Activated CD8-positive, alpha-beta memory T cell treated with anti-CD3 and anti-CD28 coated beads for 1 hour (primary cell): Measurements from ENCODE around the gene DPP6.

Source experiments
- DNase-seq, 2 donors: peaks; one replicate each; pipeline ENCODE4 v3.0.0-alpha.2; 2020; ENCODE audit warnings: low read depth in 1 of 2; ENCODE audit errors: extremely low read depth in 1 of 2

Gene DPP6

DNA sequence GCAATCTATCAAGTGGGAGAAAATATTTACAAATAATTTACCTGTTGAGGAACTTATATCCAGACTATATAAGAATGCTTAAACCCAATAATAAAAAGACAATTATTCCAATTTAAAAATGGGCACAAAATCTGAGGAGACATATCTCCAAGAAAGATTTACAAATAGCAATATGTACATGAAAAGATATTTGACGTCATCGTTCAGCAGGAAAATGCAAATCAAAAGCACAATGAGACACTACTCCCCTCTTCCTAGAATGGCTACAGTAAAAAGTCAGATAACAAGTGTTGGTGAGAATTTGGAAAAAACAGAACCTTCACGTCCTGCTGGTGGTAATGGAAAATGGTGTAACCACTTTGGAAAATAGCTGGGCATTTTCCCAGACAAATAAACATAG is 457.0 kb downstream of the DPP6 start:
- no peak for DNase-seq

DNA sequence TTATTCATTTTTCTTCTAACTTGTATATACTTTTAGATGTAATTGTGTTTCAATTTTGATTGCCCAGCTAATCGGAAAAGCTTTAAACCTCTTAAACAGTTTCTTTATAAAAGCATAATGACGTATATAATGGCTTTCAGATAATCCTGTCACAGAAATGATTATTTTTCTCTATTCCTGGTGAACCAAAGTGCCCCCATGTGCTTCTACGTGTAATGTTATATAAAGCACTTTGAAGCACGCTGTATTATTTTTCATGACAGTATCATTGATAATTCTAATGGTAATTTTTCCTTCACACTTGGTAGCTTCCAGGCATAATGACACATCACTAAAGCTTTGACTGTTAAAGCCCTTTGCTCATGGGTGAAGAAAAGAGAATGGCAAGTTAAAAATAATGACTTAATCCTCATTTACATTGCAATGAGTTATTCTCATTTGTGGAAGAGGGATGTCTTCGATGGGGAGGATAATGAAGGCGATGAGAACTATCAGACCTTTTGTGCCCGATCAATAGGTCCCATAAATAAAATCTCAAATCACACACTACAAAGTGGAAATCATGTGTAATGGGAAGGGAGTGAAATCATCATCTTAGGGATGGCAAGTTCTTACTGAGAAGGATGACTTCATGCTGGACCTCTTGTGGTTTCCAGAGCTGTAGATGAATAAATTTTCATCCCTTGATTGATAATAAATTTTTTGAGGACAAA is 460.1 kb downstream of the DPP6 start:
- DNase-seq = no peak

DNA sequence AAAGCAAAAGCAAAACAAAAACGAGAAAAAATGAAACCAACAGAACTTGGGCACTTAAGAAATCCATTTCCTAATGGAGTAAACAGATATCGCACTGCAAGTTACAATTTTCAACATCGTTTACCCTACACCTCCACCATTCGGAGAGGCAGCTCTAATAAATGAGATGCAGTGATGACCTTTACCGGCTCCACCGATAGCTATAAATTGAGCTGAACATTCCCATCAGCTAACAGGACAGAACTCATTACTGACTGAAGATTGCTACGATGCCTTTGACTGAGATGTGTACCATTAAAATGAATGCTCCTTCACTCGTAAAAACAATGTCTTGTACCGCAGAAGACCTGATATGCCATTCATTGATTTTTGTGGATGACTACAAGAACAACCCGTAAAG is 465.6 kb downstream of the DPP6 start:
- DNase-seq = no peak

DNA sequence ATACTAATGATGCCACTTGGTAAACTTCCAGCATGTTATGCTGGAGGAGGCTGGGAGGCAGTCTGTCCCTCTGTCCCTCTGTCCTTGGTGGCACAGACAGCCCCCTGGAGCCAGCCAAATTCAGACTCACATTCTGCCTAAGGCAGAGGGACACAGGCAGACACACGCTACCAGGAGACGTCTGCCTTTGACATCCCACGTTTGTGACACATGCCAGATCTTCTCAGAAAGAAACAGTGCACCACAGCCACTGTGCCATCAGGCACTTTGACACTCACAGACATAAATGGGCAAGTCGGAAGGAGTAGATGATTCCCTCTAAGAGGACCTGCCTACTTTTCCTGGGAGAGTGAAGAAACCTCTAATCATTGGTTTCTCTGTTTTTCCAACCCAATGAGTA is 467.0 kb downstream of the DPP6 start:
- no peak for DNase-seq

DNA sequence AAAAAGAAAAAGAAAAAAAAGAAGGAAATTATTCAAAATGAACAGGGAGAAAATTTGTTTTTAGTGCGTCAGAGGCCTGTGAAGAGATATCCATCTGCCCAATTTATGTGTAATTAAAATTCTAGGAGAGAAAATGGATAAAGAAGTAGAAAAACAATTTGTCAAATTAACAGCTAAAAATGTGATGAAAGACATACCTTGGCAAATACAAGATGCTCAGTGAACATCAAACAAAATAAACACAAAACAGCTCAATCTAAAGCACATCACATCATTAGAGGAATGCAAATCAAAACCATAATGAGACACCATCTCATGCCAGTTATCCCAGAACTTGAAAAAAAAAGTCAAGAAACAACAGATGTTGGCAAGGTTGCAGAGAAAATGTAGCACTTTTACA is 477.9 kb downstream of the DPP6 start:
- no peak for DNase-seq

DNA sequence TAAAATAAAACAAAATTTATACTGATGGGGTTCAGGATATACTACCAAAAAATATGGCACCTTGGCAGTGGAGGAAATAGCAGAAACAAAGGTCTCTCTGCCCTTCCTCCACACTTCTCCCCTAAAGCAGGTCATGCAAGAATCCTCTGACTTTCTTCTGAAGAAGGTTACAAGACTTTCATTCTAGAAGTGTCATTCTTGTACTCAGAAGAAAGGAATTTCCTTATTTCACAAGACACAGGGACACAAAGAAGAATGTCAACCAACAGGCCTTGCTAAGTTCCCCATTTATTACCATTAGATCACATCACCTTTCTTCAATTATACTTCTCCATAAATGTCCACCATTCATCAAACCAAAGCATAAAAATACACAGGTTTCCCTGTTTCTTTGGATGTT is 480.6 kb downstream of the DPP6 start:
- no peak for DNase-seq

DNA sequence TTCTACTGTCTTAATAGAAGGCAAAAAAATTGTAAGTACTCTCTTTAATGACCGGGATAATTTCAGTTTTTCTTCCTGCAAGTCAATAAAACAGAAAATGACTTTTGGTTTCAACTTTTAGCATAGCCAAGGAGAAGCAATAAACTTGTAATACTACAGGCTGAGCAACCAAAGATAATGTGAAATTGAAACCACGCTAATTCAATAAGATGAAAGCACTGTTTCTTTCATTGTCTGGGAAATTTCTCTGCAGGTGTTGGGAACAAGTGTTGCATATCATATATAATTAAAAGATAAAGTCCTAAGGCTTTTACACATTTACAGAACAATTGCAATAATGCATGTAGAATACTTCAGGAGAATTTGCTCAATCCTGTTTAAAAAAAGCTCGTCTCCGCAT is 488.4 kb downstream of the DPP6 start:
- no peak for DNase-seq

DNA sequence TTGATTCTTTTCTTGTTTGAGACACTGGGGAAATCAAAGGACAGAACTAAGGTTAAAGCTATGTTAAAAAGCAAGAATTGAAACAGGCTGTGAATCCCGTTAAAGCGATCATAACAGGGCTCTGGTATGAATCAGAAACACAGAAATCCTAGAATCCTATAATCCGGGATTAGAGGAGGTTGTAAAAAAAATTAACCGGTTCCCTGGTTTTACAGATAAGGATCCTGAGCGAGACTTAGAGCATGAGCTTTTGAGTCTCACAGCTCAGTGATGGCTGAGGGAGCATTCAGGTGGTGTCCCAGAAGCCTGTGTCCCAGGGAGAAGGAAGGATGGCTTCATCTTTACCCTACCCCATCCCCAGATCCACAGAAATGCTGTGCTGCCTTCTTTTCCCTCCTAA is 489.4 kb downstream of the DPP6 start:
- no peak for DNase-seq

DNA sequence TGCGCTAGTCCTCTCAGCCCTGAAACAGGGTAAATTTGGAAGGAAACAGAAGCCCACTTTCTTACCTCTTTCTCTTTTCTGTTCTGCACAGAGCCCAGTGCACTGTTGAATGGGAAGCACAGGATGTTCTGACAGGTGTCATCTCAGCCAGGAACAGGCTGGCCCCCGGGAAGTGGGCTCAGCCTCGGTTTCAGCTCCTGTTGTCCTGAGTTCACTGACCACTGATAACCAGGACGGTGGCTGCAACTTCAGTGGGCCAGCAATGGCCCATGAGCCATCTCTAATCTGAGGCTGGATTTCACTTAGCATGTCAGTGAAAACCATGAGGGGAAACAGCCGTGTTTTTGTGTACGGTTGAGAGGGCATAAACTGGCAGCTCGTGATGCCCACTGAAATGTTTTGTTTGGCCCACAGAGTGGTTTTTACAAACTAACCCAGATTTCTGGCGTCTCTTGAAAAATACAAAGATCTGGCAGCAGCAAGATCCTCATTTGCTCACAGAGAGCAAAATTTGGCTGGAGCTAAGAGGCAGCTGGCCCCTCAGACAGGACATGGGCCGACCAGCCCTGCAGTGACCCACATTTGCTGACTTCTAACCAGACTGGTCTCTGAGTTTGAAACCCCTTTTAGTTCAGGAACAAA is 494.9 kb downstream of the DPP6 start:
- no peak for DNase-seq

DNA sequence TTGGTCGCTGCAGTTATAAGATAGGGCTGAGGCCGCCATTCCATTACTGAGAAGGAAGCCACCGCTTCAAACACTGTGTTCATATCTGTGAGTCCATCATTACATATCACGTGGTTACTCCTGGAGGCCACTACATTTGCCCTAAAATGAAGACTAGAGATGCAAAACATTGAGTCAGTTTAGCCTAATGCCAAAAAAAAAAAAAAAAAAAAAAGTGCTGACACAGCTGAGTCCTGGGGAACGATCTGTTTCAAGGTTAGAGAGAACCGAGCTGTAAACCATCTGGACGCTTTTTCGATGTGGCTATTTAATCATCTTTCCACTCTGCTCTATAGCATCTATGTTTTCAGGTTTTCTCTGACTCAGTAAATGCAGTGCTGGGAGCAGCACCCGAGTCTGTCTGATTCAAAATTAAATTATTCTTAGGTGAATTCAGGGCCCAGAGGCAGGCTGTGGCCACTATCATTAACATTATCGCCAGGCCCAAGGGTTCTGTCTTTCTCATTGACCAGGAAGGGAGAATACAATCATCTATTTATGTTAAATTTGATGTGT is 501.6 kb downstream of the DPP6 start:
- no peak for DNase-seq

DNA sequence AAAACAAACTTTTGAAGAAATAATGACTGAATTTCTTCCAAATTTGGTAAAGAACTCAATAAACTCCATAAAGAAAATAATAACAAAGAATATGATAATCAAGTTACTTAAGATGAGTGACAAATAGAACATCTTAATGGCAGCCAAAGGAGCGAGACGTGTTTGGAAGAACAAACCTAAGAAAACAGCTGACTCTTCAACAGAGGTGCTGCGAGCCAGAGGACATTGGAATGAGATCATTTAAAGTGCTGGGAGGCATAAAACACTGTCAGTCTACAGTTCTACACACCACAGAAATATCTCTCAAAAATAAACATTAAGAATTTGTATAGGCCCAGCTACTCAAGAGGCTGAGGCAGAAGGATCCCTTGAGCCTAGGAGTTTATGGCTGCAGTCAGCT is 507.3 kb downstream of the DPP6 start:
- no peak for DNase-seq

DNA sequence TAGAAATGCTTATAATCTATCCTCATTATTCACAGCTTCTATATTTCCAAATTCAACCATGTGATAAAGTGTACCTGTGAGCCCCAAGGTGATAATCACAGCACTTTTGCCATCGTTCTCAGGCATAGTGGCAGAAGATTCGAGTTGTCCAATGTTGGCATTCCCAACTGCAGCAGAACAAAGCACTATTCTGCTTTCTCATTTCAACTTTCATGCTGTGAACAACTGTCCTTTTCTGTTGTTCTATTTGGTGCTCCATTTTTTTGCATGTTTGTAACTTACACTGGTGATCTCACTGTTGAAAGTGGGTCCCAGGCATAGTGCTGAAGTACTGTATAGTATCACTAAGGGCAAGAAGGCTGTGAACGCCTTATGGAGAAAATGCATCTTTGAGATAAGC is 512.5 kb downstream of the DPP6 start:
- DNase-seq = no peak

DNA sequence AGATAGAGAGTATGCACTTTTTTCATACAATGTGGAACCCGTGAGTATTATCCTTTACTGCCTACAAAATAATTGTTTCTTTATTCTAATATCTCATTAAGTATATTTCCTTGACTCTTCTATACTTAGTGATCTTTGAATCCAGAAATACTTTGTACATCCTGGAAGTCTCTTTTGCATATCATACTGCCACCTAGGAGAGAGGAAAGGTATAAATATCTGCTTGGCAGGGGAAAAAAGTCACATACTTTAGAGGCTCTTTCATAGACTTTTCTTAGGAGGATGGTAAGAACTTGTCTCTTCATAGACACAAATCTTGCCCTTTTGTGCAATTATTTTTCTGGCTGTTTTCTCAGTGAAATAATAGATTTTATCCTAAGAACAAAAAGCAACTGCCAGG is 514.7 kb downstream of the DPP6 start:
- no peak for DNase-seq

DNA sequence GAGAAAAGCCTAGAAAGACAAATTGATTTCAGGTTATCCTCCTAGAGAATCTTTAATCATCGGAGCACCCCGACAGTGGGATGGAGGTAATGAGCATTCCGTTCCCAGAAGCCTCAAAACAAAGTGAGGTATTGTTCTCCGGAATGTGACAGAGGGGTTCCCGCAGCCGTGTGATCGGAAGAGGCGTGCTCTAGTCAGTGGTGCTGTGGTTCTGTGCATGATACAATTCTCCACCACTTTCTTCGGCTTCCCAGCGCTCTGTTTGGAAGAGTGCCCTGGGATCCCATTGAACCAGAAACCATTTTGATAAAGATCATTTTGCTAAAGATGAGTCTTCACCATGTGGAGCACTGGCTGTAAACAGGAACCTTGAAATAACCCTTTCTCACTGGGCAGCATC is 516.1 kb downstream of the DPP6 start:
- DNase-seq = no peak

DNA sequence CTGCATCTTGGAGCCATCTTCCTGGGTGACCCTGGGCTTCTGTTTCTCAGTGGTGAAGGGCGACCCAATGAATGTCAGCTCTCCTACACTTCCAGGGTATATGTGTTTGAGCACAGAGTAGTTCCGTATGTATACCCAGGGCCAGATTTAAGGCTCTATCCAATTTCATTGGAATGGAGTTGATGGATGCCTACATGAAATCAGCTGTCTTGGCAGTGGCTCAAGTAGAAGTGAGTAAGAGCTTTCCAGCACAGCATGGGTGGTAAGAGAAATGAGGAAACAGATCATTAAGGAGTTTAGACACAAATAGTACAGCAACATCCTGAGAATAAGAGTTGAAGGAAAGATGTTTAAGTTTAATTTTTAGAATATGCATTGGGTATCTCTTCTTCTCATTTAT is 517.7 kb downstream of the DPP6 start:
- no peak for DNase-seq

DNA sequence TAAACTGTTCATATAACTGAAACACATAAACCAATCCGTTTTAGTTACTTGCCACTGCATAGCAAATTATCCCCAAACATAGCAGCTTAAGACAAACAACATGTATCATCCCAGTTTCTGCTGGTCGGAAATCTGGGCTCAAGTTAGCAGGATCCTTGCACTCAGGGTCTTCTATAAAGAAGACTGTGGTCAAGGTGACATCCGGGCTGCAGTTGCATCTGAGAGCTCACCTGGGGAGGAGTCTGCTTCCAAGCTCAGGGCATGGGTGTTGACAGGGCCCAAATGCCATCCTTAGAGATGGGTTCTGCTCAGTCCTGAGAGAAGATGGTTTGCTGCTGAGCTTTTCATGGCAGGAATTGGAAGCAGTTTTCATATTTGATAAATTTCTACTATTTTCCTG is 519.6 kb downstream of the DPP6 start:
- DNase-seq = no peak

DNA sequence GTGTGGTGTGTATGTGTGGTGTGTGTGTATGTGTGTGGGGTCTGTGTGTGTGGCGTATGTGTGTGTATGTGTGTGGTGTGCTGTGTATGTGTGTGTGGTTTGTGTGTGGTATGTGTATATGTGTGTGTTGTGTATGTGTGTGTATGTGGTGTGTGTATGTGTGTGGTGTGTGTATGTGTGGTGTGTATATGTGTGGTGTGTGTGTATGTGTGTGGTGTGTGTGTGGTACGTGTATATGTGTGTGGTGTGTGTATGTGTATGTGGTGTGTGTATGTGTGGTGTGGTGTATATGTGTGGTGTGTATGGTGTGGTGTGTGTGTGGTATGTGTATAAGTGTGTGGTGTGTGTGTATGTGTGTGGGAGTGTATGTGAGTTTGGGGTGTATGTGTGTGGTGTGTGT is 522.0 kb downstream of the DPP6 start:
- DNase-seq = no peak

DNA sequence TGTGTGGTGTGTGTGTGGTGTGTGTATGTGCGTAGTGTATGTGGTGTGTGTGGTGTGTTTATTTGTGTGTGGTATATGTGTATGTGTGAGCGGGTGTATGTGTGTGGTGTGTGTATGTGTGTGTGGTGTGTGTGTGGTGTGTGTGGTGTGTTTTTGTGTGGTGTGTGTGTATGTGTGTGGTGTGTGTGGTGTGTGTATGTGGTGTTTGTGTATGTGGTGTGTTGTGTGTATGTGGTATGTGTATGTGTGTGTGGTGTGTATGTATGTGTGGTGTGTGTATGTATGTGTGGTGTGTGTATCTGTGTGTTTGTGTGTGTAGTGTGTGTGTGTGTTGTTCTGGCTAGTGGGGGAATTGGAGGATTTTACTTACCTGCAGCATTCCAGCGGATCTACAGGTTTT is 523.3 kb downstream of the DPP6 start:
- no peak for DNase-seq

DNA sequence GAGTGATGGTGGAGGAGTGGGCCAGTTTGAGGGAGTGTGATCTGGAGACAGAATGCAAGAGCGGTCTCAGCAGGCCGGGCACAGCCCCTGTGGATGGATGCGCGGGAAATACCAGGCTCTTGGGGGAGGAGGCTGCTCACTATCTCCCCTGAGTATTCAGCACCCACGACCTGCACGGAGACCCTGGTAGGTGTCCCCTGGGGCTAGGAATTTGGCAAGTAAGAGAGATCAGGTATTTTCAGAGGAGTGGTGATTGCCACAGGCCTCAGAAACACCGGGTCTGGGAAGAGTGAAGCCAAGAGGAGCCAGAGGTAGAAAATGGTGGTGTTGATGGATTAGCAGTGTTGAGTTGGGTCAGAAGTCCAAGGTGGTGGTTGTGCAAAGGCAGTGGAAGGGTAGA is 524.4 kb downstream of the DPP6 start:
- no peak for DNase-seq

DNA sequence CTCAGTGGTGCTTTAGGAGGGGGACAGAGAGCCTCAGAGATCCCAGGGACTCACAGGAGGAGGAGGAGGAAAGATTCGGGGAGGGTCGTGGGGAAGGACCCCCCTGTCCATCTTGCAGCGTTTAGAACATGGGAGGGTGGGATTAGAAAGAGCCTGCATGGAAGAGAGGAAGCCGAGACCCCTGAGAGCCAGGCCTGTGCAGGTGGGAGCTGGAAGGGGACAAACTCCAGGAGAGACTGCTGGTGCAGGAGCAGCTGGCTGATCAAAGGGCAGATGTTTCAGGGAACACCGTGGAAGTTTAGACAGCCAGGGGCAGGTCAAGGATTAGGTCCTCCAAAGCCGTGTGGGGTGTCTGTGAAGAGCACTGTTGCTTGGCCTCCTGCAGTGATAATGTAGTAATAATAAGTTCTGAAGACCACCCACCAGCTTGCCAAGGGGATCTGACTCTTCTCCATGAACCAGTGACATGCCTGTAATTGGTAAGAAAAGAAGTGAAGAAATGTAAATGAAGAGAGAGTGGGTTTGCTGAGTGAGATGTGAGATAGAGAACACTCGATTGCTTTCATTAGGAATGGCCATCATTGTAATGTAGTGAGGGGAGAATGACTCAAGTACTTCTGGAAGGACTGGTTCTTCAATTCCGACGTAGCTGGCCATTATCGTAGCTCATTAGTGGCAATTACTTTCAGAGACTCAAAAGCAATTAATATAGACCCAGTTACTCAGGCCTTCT is 525.1 kb downstream of the DPP6 start:
- no peak for DNase-seq

DNA sequence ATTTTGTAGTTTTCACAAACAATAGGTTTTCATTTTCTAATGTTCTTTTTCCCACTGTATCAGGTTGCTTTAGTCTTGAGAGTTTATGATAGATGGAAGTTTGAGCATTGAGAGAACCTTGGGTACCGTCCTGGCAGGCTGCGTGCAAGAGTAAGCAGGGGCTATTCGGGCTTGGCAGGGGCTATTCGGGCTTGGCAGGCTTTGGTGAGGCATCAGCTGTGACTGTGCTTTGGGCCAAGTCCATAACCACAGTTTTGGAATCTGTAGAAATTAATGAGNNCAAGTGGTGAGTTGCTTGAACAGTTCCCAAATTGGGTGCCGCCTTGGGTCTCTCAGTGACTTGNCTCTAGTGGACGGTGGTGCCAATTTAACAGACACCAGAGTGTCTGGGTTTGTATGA is 526.1 kb downstream of the DPP6 start:
- no peak for DNase-seq

DNA sequence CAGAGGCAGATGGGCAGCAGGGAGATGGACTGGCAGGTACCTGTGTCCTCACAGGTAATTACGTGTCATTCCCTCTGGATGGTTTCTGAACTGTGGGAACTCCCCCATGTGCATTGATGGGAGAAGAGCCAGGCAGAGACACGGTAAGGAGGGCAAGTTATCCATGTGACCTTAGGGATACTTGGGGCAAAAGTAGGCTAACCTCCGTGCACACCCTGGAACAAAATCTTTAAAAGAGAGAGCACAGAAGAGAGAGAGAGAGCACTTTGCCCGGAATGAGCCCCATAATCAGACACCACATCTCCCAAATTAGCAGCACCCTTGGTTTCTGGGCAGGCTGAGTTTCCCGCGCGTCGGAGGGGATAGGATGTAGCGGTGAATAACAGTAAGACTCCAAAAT is 527.5 kb downstream of the DPP6 start:
- no peak for DNase-seq
